Urinary bladder (tissue), 4 donors: ENCODE results near the gene ZNF595. TPM values are rescaled to one million over a fixed set of nuclear protein-coding genes. Genes with fewer than 3 reads are reported as not detected.
"Not testable (repeated sequence)": the region's sequence is repeated elsewhere in the genome, so short reads cannot be mapped to it uniquely, and the experiment has no call there.

ENCODE experiments used
- DNase-seq: peaks from one replicate; pipeline ENCODE4 v3.0.0-alpha.2; 2015; ENCODE audit errors: extremely low spot score
- H3K27ac ChIP-seq: one replicate; pipeline ENCODE4 v1.5.1; 2013; ENCODE audit warnings: low read depth, mild to moderate bottlenecking, moderate library complexity
- H3K36me3 ChIP-seq: one replicate; pipeline ENCODE4 v1.6.1; 2013; ENCODE audit warnings: mild to moderate bottlenecking, moderate library complexity; ENCODE audit not compliant: insufficient read depth
- H3K4me1 ChIP-seq: one replicate; pipeline ENCODE4 v1.6.1; 2013; ENCODE audit warnings: mild to moderate bottlenecking, moderate library complexity; ENCODE audit not compliant: insufficient read depth
- H3K4me3 ChIP-seq: one replicate; pipeline ENCODE4 v1.5.1; 2013; ENCODE audit warnings: low read depth, low read length
- WGBS: extraction: QIAGEN DNeasy Blood & Tissue Kit; methylation state at CpG from one replicate; pipeline ENCODE4 v1.1.7; 2013; 5-methylcytosine and 5-hydroxymethylcytosine counted together
- polyA plus RNA-seq: library from polyadenylated mRNA; stranded (reverse); fragments of 200-250 nt; gene quantifications from one replicate; pipeline ENCODE4 v1.2.3, GENCODE V29; 2013
- total RNA-seq: library from RNA; depleted of rRNA; stranded (reverse); fragments of >200 nt; gene quantifications from one replicate; pipeline ENCODE4 v1.2.3, GENCODE V29; 2014
- donor health status: healthy with polysubstance abuse.
- donor health status: healthy.

The ZNF595 gene
- 41.9 TPM for total RNA-seq
- polyA plus RNA-seq: 5.8 TPM

GRCh38 chr4:52804-53479 is at the start of gene ZNF595:
Gene ZNF595 (plus strand): TSS chr4:53321. CDS start chr4:53489, 168 bp downstream.
- 29% methylated on average over 22 of the region's 29 CpGs for WGBS

DNA sequence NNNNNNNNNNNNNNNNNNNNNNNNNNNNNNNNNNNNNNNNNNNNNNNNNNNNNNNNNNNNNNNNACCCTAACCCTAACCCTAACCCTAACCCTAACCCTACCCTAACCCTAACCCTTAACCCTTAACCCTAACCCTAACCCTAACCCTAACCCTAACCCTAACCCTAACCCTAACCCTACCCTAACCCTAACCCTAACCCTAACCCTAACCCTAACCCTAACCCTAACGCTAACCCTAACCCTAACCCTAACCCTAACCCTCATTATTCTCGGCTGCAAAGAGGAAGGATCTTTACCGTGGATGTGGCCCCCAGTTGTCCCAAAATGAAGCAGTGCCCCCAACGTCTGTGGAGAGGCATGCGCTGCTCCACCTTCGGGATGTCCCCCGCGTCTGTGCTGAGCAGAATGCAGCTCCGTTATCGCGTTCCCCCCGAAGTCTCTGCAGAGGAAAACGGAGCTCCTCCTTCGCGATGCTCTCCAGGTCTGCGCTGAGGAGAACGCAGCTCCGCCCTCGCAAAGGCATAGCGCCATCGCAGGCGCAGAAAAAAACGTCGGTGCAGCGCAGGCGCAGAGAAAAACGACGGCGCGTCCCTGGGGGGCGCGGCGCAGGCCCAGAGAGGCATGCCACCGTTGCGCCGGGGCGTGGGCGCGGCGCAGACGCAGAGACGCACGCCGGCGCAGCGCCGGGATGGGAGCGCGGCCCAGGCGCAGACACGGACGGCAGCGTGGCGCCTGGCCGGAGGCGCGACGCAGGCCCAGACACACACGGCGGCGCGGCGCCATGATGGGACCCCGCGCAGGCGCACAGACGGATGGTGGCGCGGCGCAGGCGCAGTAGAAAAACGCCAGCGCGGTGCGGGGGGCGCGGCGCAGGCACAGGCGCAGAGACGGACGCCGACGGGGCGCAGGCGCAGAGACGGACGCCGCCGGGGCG is 42.9 kb upstream of the ZNF595 start:
- not testable (repeated sequence) for H3K27ac ChIP-seq, DNase-seq, H3K36me3 ChIP-seq, H3K4me1 ChIP-seq, H3K4me3 ChIP-seq
- WGBS: 74% methylated on average over 66 of the region's 90 CpGs

More at GRCh38 chr4:52804-53479, at the start of gene ZNF595:
- H3K4me3 ChIP-seq, H3K27ac ChIP-seq, DNase-seq, H3K36me3 ChIP-seq, H3K4me1 ChIP-seq: not testable (repeated sequence)

GRCh38 chr4:11095-11815 is 41.9 kb upstream of the ZNF595 start:
- not testable (repeated sequence) for H3K27ac ChIP-seq, H3K36me3 ChIP-seq, H3K4me3 ChIP-seq, H3K4me1 ChIP-seq, DNase-seq
- WGBS: 76% methylated on average over 58 of the region's 123 CpGs

GRCh38 chr4:11816-12417 is 41.2 kb upstream of the ZNF595 start:
- not testable (repeated sequence) for DNase-seq, H3K36me3 ChIP-seq, H3K27ac ChIP-seq, H3K4me1 ChIP-seq, H3K4me3 ChIP-seq
- WGBS: 74% methylated on average over 15 of the region's 21 CpGs

DNA sequence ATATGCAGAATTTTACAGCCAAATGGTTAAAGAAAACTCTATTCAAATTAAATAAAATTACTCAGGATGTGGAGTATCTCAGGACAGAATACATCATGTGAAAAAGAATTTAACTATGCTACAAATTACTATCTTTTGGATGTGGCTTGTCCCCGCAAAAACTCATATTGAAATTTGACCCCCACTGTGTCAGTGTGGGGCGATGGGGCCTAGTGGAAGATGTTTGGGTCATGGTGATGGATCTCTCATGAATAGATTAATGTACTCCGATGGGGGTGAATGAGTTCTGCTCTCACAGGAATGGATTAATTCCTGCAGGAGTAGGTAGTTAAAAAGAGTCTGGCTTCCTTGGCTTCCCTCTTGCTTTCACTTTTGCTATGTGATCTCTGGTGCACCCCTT is 35.0 kb upstream of the ZNF595 start:
- not testable (repeated sequence) for H3K4me1 ChIP-seq, DNase-seq, H3K27ac ChIP-seq, H3K36me3 ChIP-seq, H3K4me3 ChIP-seq
- WGBS: 42% methylated on average over 3 of the region's 3 CpGs

- 46% methylated on average over 1 of the region's 1 CpG for whole genome bisulfite sequencing
- not testable (repeated sequence) for H3K4me1 ChIP-seq, H3K4me3 ChIP-seq, H3K36me3 ChIP-seq, DNase-seq, H3K27ac ChIP-seq
Measured at GRCh38 chr4:18589-18988, 34.5 kb upstream of the ZNF595 start.

GRCh38 chr4:22882-23281 is 30.2 kb upstream of the ZNF595 start:
- not testable (repeated sequence) for H3K36me3 ChIP-seq, H3K4me1 ChIP-seq, H3K4me3 ChIP-seq, H3K27ac ChIP-seq, DNase-seq
- 30% methylated on average over 2 of the region's 2 CpGs for WGBS

- not testable (repeated sequence) for H3K27ac ChIP-seq, H3K36me3 ChIP-seq, DNase-seq, H3K4me1 ChIP-seq, H3K4me3 ChIP-seq
- WGBS: no CpG with 5 or more reads among the region's 1 CpG
Measured at GRCh38 chr4:24359-24758, 28.8 kb upstream of the ZNF595 start.

- not testable (repeated sequence) for H3K4me3 ChIP-seq, H3K36me3 ChIP-seq, DNase-seq, H3K27ac ChIP-seq, H3K4me1 ChIP-seq
- 72% methylated on average over 3 of the region's 3 CpGs for WGBS
Measured at GRCh38 chr4:27501-27900, 25.6 kb upstream of the ZNF595 start.

DNA sequence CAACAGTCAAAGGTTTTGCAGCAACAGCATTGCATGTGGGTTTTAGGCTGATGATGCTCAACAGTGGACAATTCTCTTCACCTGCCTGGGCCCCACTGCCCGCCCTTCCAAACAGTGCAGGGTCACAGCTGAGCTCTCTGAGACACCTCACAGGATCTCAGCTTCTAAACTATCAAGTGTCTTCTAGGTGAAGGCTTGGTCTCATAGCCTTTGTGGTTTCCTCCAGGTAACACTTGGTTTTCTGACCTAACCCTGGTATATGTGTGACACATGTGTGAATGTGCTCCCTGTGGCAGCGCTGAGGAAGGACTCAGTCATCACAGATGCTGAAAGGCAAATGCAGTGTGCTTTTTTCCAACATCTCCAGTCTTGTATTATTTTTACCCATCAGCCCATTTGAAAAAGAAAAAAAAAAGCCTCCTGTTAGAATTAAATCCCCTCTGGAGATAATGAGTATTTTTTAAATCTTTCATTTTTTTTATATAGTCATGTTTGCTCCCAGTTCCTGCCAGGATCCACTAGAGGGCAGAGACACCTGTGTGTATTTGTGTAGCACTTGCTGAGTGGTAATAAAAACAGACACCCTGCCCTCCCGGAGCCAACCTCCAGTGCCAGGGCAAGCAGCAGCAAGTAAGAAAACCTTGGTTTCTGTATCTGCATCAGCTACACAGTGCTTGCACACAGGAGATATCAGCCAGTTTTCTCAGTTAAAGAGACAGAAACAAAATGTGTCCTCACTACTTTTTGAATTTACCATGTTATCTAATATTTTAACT is 24.2 kb upstream of the ZNF595 start:
- H3K4me1 ChIP-seq, H3K27ac ChIP-seq, H3K4me3 ChIP-seq, H3K36me3 ChIP-seq, DNase-seq: not testable (repeated sequence)
- 60% methylated on average over 1 of the region's 3 CpGs for WGBS

- H3K4me3 ChIP-seq, H3K27ac ChIP-seq, DNase-seq, H3K4me1 ChIP-seq, H3K36me3 ChIP-seq: not testable (repeated sequence)
- WGBS: no CpG with 5 or more reads among the region's 6 CpGs
Measured at GRCh38 chr4:33314-33713, 19.8 kb upstream of the ZNF595 start.

GRCh38 chr4:36559-37415 is 16.3 kb upstream of the ZNF595 start:
- H3K4me1 ChIP-seq, DNase-seq, H3K4me3 ChIP-seq, H3K36me3 ChIP-seq, H3K27ac ChIP-seq: not testable (repeated sequence)
- WGBS: 62% methylated on average over 6 of the region's 6 CpGs
